ENCODE data around the gene CMSS1.

GRCh38 chr3:99848433-99848832, 30.8 kb downstream of the CMSS1 start:
- TF ChIP-seq EHMT2 (IDR thresholded peaks at IDR 0.05; ENCODE audit: borderline replicate concordance, low read depth, low read length): no peak
- no peak for TF ChIP-seq ZNF329 (CRISPR knock-in tag; IDR thresholded peaks at IDR 0.05; ENCODE audit: low read depth)
- TF ChIP-seq ZNF282 (IDR thresholded peaks at IDR 0.05; ENCODE audit: partially characterized antibody): no peak

All from HepG2 (cell line).